Measurements from ENCODE around the gene TPO. TPM values are rescaled to one million over a fixed set of nuclear protein-coding genes. Genes with fewer than 3 reads are reported as not detected.
A peak's percentile ranks its signal among the peaks of the same experiment; 100 is the strongest.

Gene TPO
- total RNA-seq, 1 experiment from 2014 or later, result not detected

- ChIA-PET CTCF (no interaction called here), POLR2A (no interaction called here)
- Histone ChIP-seq H3K4me1 (ENCODE audit: control insufficient read depth, insufficient read depth, low read length) (no peaks in the 10 kb centered on the region), H3K36me3 (ENCODE audit: control insufficient read depth, insufficient read depth, low read length) (no peaks in the 10 kb centered on the region), H3K4me3 (ENCODE audit: low read depth in 2 of 2, low read length in 2 of 2) (no peak overlapping the region), H3K27ac (ENCODE audit: low read length) (no peak overlapping the region), H3K27me3 (ENCODE audit: control insufficient read depth, insufficient read depth, low read length) (no peaks in the 10 kb centered on the region), H3K9me3 (ENCODE audit: control insufficient read depth, insufficient read depth, low read depth, low read length) (no peaks in the 10 kb centered on the region)
- TF ChIP-seq SIN3A (IDR thresholded peaks at IDR 0.05; ENCODE audit: borderline replicate concordance, insufficient read depth, low read depth, low read length), result no peak
- TF ChIP-seq, protein P1, sequence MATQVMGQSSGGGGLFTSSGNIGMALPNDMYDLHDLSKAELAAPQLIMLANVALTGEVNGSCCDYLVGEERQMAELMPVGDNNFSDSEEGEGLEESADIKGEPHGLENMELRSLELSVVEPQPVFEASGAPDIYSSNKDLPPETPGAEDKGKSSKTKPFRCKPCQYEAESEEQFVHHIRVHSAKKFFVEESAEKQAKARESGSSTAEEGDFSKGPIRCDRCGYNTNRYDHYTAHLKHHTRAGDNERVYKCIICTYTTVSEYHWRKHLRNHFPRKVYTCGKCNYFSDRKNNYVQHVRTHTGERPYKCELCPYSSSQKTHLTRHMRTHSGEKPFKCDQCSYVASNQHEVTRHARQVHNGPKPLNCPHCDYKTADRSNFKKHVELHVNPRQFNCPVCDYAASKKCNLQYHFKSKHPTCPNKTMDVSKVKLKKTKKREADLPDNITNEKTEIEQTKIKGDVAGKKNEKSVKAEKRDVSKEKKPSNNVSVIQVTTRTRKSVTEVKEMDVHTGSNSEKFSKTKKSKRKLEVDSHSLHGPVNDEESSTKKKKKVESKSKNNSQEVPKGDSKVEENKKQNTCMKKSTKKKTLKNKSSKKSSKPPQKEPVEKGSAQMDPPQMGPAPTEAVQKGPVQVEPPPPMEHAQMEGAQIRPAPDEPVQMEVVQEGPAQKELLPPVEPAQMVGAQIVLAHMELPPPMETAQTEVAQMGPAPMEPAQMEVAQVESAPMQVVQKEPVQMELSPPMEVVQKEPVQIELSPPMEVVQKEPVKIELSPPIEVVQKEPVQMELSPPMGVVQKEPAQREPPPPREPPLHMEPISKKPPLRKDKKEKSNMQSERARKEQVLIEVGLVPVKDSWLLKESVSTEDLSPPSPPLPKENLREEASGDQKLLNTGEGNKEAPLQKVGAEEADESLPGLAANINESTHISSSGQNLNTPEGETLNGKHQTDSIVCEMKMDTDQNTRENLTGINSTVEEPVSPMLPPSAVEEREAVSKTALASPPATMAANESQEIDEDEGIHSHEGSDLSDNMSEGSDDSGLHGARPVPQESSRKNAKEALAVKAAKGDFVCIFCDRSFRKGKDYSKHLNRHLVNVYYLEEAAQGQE (IDR thresholded peaks at IDR 0.05; ENCODE audit: insufficient read depth in 1 of 2, low read depth in 2 of 2, low read length in 1 of 2), result no peak
- TF ChIP-seq CTCF (IDR thresholded peaks at IDR 0.05), result no peak
- no peak for TF ChIP-seq TCF7L2 (IDR thresholded peaks at IDR 0.05; ENCODE audit: low read depth, low read length)
- no peak for TF ChIP-seq POLR2AphosphoS5 (IDR thresholded peaks at IDR 0.05; ENCODE audit: low read depth, low read length)
- BruUV-seq (replicated peaks), result no TSS peak
- ATAC-seq (0 out of 2 replicates have a peak, but pooled peaks have one; percentile 37), DNase-seq (ENCODE audit: low read depth, low spot score) (no peak)
- in situ Hi-C loops (cut with HindIII; ENCODE audit: low pct_unique_long_range_greater_than_20kb, low sequenced_read_pairs) (no loop called here), intact Hi-C loops (cut with micrococcal nuclease; ENCODE audit: unreplicated experiment) (no loop called here)
Measured at GRCh38 chr2:1478311-1479305, 65.3 kb downstream of the TPO start.

DNA sequence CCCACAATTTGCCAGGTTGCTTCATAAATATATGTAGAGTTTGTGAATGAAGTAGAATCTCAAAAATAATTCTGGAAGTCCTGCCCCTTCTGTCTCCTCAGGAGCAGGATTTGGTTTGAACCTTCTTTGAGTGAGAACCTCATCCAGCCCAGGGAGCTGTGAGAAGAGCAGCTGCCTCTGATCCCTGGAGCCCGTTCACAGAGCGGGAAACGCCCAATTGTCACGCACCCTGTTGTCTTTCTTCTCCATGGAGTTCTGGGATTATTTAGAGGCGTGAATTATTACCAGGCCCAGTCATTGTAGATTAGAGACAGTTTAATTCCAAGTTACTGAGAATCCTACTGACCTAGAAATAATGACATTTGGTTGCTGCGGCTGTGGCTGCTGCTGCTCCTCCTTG is 66.1 kb downstream of the TPO start:
- no peaks in the 10 kb centered on the region for H3K9me3 ChIP-seq (ENCODE audit: control insufficient read depth, insufficient read depth, low read depth, low read length)
- BruUV-seq (replicated peaks), result no TSS peak
- no peak overlapping the region for H3K27ac ChIP-seq (ENCODE audit: low read length)
- intact Hi-C loops (cut with micrococcal nuclease; ENCODE audit: unreplicated experiment) (no loop called here), in situ Hi-C loops (cut with HindIII; ENCODE audit: low pct_unique_long_range_greater_than_20kb, low sequenced_read_pairs) (no loop called here)
- H3K4me3 ChIP-seq (ENCODE audit: low read depth in 2 of 2, low read length in 2 of 2), result no peak overlapping the region
- DNase-seq (ENCODE audit: low read depth, low spot score) (no peak), ATAC-seq (no peak)
- TF ChIP-seq CTCF (IDR thresholded peaks at IDR 0.05), result no peak
- TF ChIP-seq, protein P1 (IDR thresholded peaks at IDR 0.05; ENCODE audit: insufficient read depth in 1 of 2, low read depth in 2 of 2, low read length in 1 of 2), result no peak
- no peak for TF ChIP-seq SIN3A (IDR thresholded peaks at IDR 0.05; ENCODE audit: borderline replicate concordance, insufficient read depth, low read depth, low read length)
- CTCF ChIA-PET, result no interaction called here
- H3K27me3 ChIP-seq (ENCODE audit: control insufficient read depth, insufficient read depth, low read length), result no peaks in the 10 kb centered on the region
- POLR2A ChIA-PET, result no interaction called here
- H3K36me3 ChIP-seq (ENCODE audit: control insufficient read depth, insufficient read depth, low read length), result no peaks in the 10 kb centered on the region
- no peaks in the 10 kb centered on the region for H3K4me1 ChIP-seq (ENCODE audit: control insufficient read depth, insufficient read depth, low read length)

Data from Panc1 (cell line).